A549 (cell line): ENCODE data around the gene LARP4.
"Not testable (repeated sequence)": the region's sequence is repeated elsewhere in the genome, so short reads cannot be mapped to it uniquely, and the experiment has no call there.

Experiments
- POLR2AphosphoS2 ChIP-seq: conservative IDR thresholded peaks from 2 replicates; pipeline ENCODE4 v1.6.1; 2012; ENCODE audit warnings: low read length, improper control_type of control experiment, inconsistent platforms
- TF ChIP-seq, protein P1 (sequence below): fragments of >200 bp; sonication (Bioruptor Twin); formaldehyde crosslinking; IDR thresholded peaks from 3 replicates; pipeline ENCODE4 v1.5.1; 2016

DNA sequence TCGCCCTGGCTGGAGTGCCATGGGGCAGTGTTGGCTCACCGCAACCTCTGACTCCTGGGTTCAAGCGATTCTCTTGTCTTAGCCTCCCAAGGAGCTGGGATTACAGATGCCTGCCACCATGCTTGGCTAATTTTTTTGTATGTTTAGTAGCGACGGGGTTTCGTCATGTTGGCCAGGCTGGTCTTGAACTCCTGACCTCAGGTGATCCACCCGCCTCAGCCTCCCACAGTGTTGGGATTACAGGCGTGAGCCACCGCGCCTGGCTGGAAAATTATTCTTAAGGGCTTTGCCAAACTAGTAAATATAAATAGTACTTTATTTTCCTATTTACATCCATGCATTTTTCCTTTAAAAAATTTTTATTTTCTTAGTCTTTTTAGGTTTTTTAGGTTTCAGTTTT lies 22.2 kb downstream of the LARP4 start:
- not testable (repeated sequence) for TF ChIP-seq POLR2AphosphoS2
- TF ChIP-seq, protein P1, sequence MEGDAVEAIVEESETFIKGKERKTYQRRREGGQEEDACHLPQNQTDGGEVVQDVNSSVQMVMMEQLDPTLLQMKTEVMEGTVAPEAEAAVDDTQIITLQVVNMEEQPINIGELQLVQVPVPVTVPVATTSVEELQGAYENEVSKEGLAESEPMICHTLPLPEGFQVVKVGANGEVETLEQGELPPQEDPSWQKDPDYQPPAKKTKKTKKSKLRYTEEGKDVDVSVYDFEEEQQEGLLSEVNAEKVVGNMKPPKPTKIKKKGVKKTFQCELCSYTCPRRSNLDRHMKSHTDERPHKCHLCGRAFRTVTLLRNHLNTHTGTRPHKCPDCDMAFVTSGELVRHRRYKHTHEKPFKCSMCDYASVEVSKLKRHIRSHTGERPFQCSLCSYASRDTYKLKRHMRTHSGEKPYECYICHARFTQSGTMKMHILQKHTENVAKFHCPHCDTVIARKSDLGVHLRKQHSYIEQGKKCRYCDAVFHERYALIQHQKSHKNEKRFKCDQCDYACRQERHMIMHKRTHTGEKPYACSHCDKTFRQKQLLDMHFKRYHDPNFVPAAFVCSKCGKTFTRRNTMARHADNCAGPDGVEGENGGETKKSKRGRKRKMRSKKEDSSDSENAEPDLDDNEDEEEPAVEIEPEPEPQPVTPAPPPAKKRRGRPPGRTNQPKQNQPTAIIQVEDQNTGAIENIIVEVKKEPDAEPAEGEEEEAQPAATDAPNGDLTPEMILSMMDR = not testable (repeated sequence)
